IMR-90 (cell line): ENCODE data around the gene STAM. TPM values are rescaled to one million over a fixed set of nuclear protein-coding genes. Genes with fewer than 3 reads are reported as not detected.

Experiments used
- ATAC-seq: fragments of 200-7000 bp; cut with Tn5 transposase; 2 replicates; pipeline ENCODE4 v1.9.1; 2020; ENCODE audit warnings: low read depth, mild to moderate bottlenecking, moderate library complexity
- BruUV-seq: library from RNA; stranded (reverse); fragments of 400-500 nt; replicated peaks from 2 replicates; lab custom pipeline; 2021; lab: Mats Ljungman, UMichigan
- CTCF ChIA-PET: fragments of 300-600 bp; formaldehyde crosslinking; extraction: SDS; loops from one replicate; lab custom pipeline; 2021; ENCODE audit warnings: antibody characterized with exemption; lab: Yijun Ruan, JAX
- POLR2A ChIA-PET: fragments of 300-600 bp; sonication (Branson Sonifier 250); formaldehyde crosslinking; loops from one replicate; lab custom pipeline; 2022; ENCODE audit warnings: antibody characterized with exemption; ENCODE audit not compliant: unreplicated experiment; lab: Charles Lee
- DNase-seq: peaks from one replicate; pipeline ENCODE4 v3.0.0; 2013
- H2AFZ ChIP-seq: replicated peaks from 2 replicates; pipeline ENCODE3; 2013; ENCODE audit warnings: low read length, mild to moderate bottlenecking; ENCODE audit not compliant: poor library complexity
- H2AK5ac ChIP-seq: 2 replicates; pipeline ENCODE4 v1.6.1; 2013; ENCODE audit warnings: low read depth, low read length, inconsistent platforms
- H2AK9ac ChIP-seq: replicated peaks from 2 replicates; pipeline ENCODE3; 2013; ENCODE audit warnings: mild to moderate bottlenecking, low read depth, low read length, moderate library complexity; ENCODE audit not compliant: poor library complexity
- H2BK120ac ChIP-seq: 2 replicates; pipeline ENCODE4 v1.6.1; 2013; ENCODE audit warnings: low read depth, low read length, inconsistent platforms
- H2BK15ac ChIP-seq: 3 replicates; pipeline ENCODE4 v1.6.1; 2013; ENCODE audit warnings: low read depth, low read length, inconsistent platforms
- H2BK20ac ChIP-seq: 2 replicates; pipeline ENCODE4 v1.6.1; 2013; ENCODE audit warnings: low read depth, mild to moderate bottlenecking, inconsistent platforms, low read length, moderate library complexity
- H2BK5ac ChIP-seq: 2 replicates; pipeline ENCODE4 v1.6.1; 2013; ENCODE audit warnings: mild to moderate bottlenecking, low read depth, low read length, inconsistent platforms; ENCODE audit not compliant: poor library complexity, severe bottlenecking
- H3K14ac ChIP-seq: replicated peaks from 2 replicates; pipeline ENCODE4 v1.6.1; 2013; ENCODE audit warnings: low read depth, low read length, inconsistent platforms
- H3K18ac ChIP-seq: 2 replicates; pipeline ENCODE4 v1.6.1; 2013; ENCODE audit warnings: low read depth, low read length, control low read depth
- H3K23ac ChIP-seq: 2 replicates; pipeline ENCODE4 v1.6.1; 2013; ENCODE audit warnings: low read depth, low read length, inconsistent platforms
- H3K27ac ChIP-seq: 2 replicates; pipeline ENCODE4 v1.5.1; 2013; ENCODE audit warnings: mild to moderate bottlenecking, control low read depth, low read length; ENCODE audit not compliant: insufficient read depth
- H3K27me3 ChIP-seq: 2 replicates; pipeline ENCODE4 v1.6.1; 2013; ENCODE audit warnings: low read length; ENCODE audit not compliant: control insufficient read depth, insufficient read depth
- H3K36me3 ChIP-seq: 2 replicates; pipeline ENCODE4 v1.6.1; 2013; ENCODE audit warnings: low read length, mixed read lengths; ENCODE audit not compliant: control insufficient read depth, insufficient read depth
- H3K4ac ChIP-seq: 2 replicates; pipeline ENCODE4 v1.6.1; 2013; ENCODE audit warnings: low read depth, low read length, inconsistent platforms
- H3K4me1 ChIP-seq: 2 replicates; pipeline ENCODE4 v1.6.1; 2013; ENCODE audit warnings: low read length, mixed read lengths; ENCODE audit not compliant: control insufficient read depth, insufficient read depth
- H3K4me2 ChIP-seq: 2 replicates; pipeline ENCODE4 v1.6.1; 2013; ENCODE audit warnings: low read depth, mild to moderate bottlenecking, control low read depth, low read length, moderate library complexity
- H3K4me3 ChIP-seq: 2 replicates; pipeline ENCODE4 v1.5.1; 2013; ENCODE audit warnings: low read depth, mild to moderate bottlenecking, control low read depth, low read length, moderate library complexity; ENCODE audit not compliant: insufficient read depth
- H3K56ac ChIP-seq: 2 replicates; pipeline ENCODE4 v1.6.1; 2013; ENCODE audit warnings: low read length, inconsistent platforms; ENCODE audit not compliant: insufficient read depth; ENCODE audit errors: extremely low read depth
- H3K79me1 ChIP-seq, 2 experiments: 2 replicates each; pipeline ENCODE4 v1.6.1; 2013; ENCODE audit warnings: low read length in 2 of 2, inconsistent platforms in 1 of 2, low read depth in 1 of 2
- H3K9ac ChIP-seq: 2 replicates; pipeline ENCODE4 v1.6.1; 2013; ENCODE audit warnings: low read depth, low read length, control low read depth
- H3K9me1 ChIP-seq: 2 replicates; pipeline ENCODE4 v1.6.1; 2013; ENCODE audit warnings: low read length, inconsistent platforms; ENCODE audit not compliant: insufficient read depth
- H3K9me3 ChIP-seq: 2 replicates; pipeline ENCODE4 v1.6.1; 2013; ENCODE audit warnings: low read length; ENCODE audit not compliant: control insufficient read depth, insufficient read depth
- H4K20me1 ChIP-seq: 2 replicates; pipeline ENCODE4 v1.6.1; 2013; ENCODE audit warnings: low read length, inconsistent platforms; ENCODE audit not compliant: insufficient read depth
- H4K5ac ChIP-seq: 2 replicates; pipeline ENCODE4 v1.6.1; 2013; ENCODE audit warnings: mild to moderate bottlenecking, low read depth, low read length, control low read depth
- H4K8ac ChIP-seq, 2 experiments: 2 replicates each; pipeline ENCODE4 v1.6.1; 2013; ENCODE audit warnings: low read depth in 2 of 2, low read length in 2 of 2, control low read depth in 1 of 2, inconsistent platforms in 1 of 2
- H4K91ac ChIP-seq: 2 replicates; pipeline ENCODE4 v1.6.1; 2013; ENCODE audit warnings: low read depth, low read length, inconsistent platforms; ENCODE audit not compliant: insufficient read depth
- BHLHE40 ChIP-seq: fragments of 150-350 bp; IDR thresholded peaks from 2 replicates; pipeline ENCODE4 v1.6.1; 2016; ENCODE audit warnings: mild to moderate bottlenecking, low read depth, low read length
- CEBPB ChIP-seq: IDR thresholded peaks from 2 replicates; pipeline ENCODE4 v1.6.1; 2012; ENCODE audit warnings: low read depth, low read length, improper control_type of control experiment
- CHD1 ChIP-seq: IDR thresholded peaks from 2 replicates; pipeline ENCODE4 v1.6.1; 2012; ENCODE audit warnings: low read depth, low read length, improper control_type of control experiment
- CTCF ChIP-seq: conservative IDR thresholded peaks from 2 replicates; pipeline ENCODE4 v1.5.1; 2012; ENCODE audit warnings: mild to moderate bottlenecking, low read depth, low read length, improper control_type of control experiment
- ELK1 ChIP-seq: fragments of 150-350 bp; IDR thresholded peaks from 2 replicates; pipeline ENCODE4 v1.6.1; 2016; ENCODE audit warnings: low read depth, mild to moderate bottlenecking, low read length, moderate library complexity, borderline replicate concordance
- FOS ChIP-seq: fragments of 150-350 bp; IDR thresholded peaks from 2 replicates; pipeline ENCODE4 v1.6.1; 2016; ENCODE audit warnings: low read depth, low read length
- MAFK ChIP-seq: IDR thresholded peaks from 2 replicates; pipeline ENCODE4 v1.6.1; 2012; ENCODE audit warnings: low read depth, low read length, improper control_type of control experiment
- MAZ ChIP-seq: IDR thresholded peaks from 2 replicates; pipeline ENCODE4 v1.6.1; 2012; ENCODE audit warnings: low read depth, mild to moderate bottlenecking, low read length, improper control_type of control experiment, moderate library complexity, borderline replicate concordance
- MXI1 ChIP-seq: IDR thresholded peaks from 2 replicates; pipeline ENCODE4 v1.6.1; 2012; ENCODE audit warnings: low read depth, mild to moderate bottlenecking, low read length, moderate library complexity, borderline replicate concordance
- NFE2L2 ChIP-seq: fragments of 150-350 bp; IDR thresholded peaks from 2 replicates; pipeline ENCODE4 v1.6.1; 2016; ENCODE audit warnings: low read depth, mild to moderate bottlenecking, low read length
- POLR2A ChIP-seq: IDR thresholded peaks from 2 replicates; pipeline ENCODE4 v1.6.1; 2012; ENCODE audit warnings: mild to moderate bottlenecking, low read depth, low read length
- RAD21 ChIP-seq: IDR thresholded peaks from 2 replicates; pipeline ENCODE4 v1.6.1; 2012; ENCODE audit warnings: low read length, improper control_type of control experiment
- RCOR1 ChIP-seq: IDR thresholded peaks from 2 replicates; pipeline ENCODE4 v1.6.1; 2012; ENCODE audit warnings: mild to moderate bottlenecking, low read length, improper control_type of control experiment; ENCODE audit not compliant: insufficient replicate concordance
- RFX5 ChIP-seq: IDR thresholded peaks from 2 replicates; pipeline ENCODE4 v1.8.0; 2012; ENCODE audit warnings: low read depth, mild to moderate bottlenecking, low read length, moderate library complexity
- SMC3 ChIP-seq: fragments of 150-350 bp; IDR thresholded peaks from 2 replicates; pipeline ENCODE4 v1.6.1; 2016; ENCODE audit warnings: low read depth, mild to moderate bottlenecking, antibody characterized with exemption, low read length, moderate library complexity
- USF2 ChIP-seq: fragments of 150-350 bp; IDR thresholded peaks from 2 replicates; pipeline ENCODE4 v1.6.1; 2017; ENCODE audit warnings: mild to moderate bottlenecking, antibody characterized with exemption, low read length, low read depth
- WGBS, 2 experiments: methylation state at CpG; one replicate each; pipeline versions ENCODE4 v1.1.5 to v1.1.7; 2013; ENCODE audit warnings: missing lambda C conversion rate in 2 of 2; ENCODE audit not compliant: insufficient read length in 1 of 2; ENCODE audit errors: extremely low coverage in 2 of 2; 5-methylcytosine and 5-hydroxymethylcytosine counted together
- dilution Hi-C: fragments of 300-500 bp; cut with HindIII; formaldehyde crosslinking; loops from one replicate; pipeline ENCODE4 v1.14.3; 2018; ENCODE audit warnings: low sequenced_read_pairs; ENCODE audit not compliant: unreplicated experiment
- in situ Hi-C: fragments of 300-500 bp; cut with MboI; formaldehyde crosslinking; loops from 3 replicates; pipeline ENCODE4 v1.14.3; 2019; ENCODE audit warnings: low sequenced_read_pairs, inconsistent platforms, mixed read lengths
- intact Hi-C: fragments of 100-400 bp; cut with micrococcal nuclease; formaldehyde crosslinking; loops from 2 replicates; pipeline ENCODE4 v1.10.0; 2022
- polyA plus RNA-seq, 3 experiments: library from polyadenylated mRNA; depleted of rRNA; stranded (reverse); fragments of >200 nt; gene quantifications; 2 replicates each; pipeline ENCODE4 v1.2.3, GENCODE V29; 2012; ENCODE audit warnings: low replicate concordance in 1 of 3
- total RNA-seq: library from RNA; depleted of rRNA; stranded (reverse); fragments of >200 nt; gene quantifications from 2 replicates; pipeline ENCODE4 v1.2.3, GENCODE V29; 2012

Gene STAM
- total and polyA plus RNA-seq, 2 of the 4 experiments (the other 2 are of a cell fraction) = 22.9 to 23.3 TPM

GRCh38 chr10:17605936-17606335 lies 38.0 kb upstream of the STAM start:
- in situ Hi-C loops (loop anchor here (5.0 to 25.0 kb wide), 4 partner anchors 136 to 769 kb away; no protein-coding TSS in a partner anchor), intact Hi-C loops (loop anchor here (5.0 kb wide), 2 partner anchors 241 to 496 kb away; no protein-coding TSS in a partner anchor), dilution Hi-C loops (no loop called here)
- no peak overlapping the region for H3K27ac ChIP-seq
- H2AK5ac ChIP-seq = no peak overlapping the region
- peaks cover 5% of the 10 kb centered on the region; the same call in 1 of the 2 replicates for H4K20me1 ChIP-seq
- H3K18ac ChIP-seq = no peak overlapping the region
- H3K27me3 ChIP-seq = no peaks in the 10 kb centered on the region
- BruUV-seq = no TSS peak
- H4K91ac ChIP-seq = no peak overlapping the region
- no peak overlapping the region for H2BK20ac ChIP-seq
- H3K9me1 ChIP-seq = no peaks in the 10 kb centered on the region
- H3K79me1 ChIP-seq = peaks cover 0 to 13% of the 10 kb centered on the region in 2 experiments; a peak in 3 of 4 replicates
- no peak overlapping the region for H3K56ac ChIP-seq
- H3K4me2 ChIP-seq = no peak overlapping the region
- H3K36me3 ChIP-seq = peaks cover 7% of the 10 kb centered on the region
- DNase-seq = no peak
- H3K9ac ChIP-seq = no peak overlapping the region
- no peaks in the 10 kb centered on the region for H3K9me3 ChIP-seq
- H2BK15ac ChIP-seq = no peak overlapping the region
- TF ChIP-seq MXI1 = no peak
- no peak for TF ChIP-seq SMC3
- no peak for TF ChIP-seq BHLHE40
- no peak for TF ChIP-seq CTCF
- TF ChIP-seq USF2 = no peak
- no peak for TF ChIP-seq RCOR1
- no peak for TF ChIP-seq MAZ
- no peak for TF ChIP-seq RAD21
- TF ChIP-seq CHD1 = no peak
- no peak for TF ChIP-seq CEBPB
- TF ChIP-seq FOS = no peak
- no peak for TF ChIP-seq POLR2A
- TF ChIP-seq RFX5 = no peak
- TF ChIP-seq MAFK = no peak
- TF ChIP-seq NFE2L2 = no peak
- TF ChIP-seq ELK1 = no peak
- no peak overlapping the region for H4K8ac ChIP-seq
- WGBS, 2 experiments = 100% methylated on average over 2 of the region's 6 CpGs; no CpG with 5 or more reads in 1 of the 2 experiments
- no peak for ATAC-seq
- no peak overlapping the region for H3K4me3 ChIP-seq
- H3K4ac ChIP-seq = no peak overlapping the region
- H3K4me1 ChIP-seq = no peaks in the 10 kb centered on the region
- H2BK5ac ChIP-seq = no peak overlapping the region
- H2AFZ ChIP-seq = no peak overlapping the region
- H3K23ac ChIP-seq = no peak overlapping the region
- H3K14ac ChIP-seq = no peak overlapping the region
- no peak overlapping the region for H2AK9ac ChIP-seq
- no peak overlapping the region for H4K5ac ChIP-seq
- ChIA-PET POLR2A (interaction anchor here (0.6 kb wide), 1 partner anchor 13 kb away, joined by 5 read pairs; no protein-coding TSS in a partner anchor), CTCF (no interaction called here)
- H2BK120ac ChIP-seq = no peak overlapping the region
